ENCODE measurements around the gene POLR3H.

POLR3H gene

DNA sequence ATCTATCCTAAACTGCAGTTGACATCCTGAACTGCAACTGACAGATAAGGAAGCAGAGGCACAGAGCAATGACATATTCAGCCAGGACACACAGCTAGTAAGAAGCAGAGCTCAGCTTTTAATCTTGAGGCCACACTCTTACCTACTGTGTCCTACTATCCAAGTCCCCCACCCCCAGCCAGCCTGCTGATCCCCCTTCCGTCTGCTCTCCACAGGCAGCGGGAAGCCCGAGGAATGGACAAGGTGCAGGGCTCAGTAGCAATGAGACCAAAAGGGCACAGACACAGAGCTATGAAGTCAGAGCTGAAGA lies 4.3 kb downstream of the POLR3H start:
- H3K79me2 ChIP-seq (ENCODE audit: insufficient read depth, low read length): peaks cover 55% of the 10 kb centered on the region
- H3K27ac ChIP-seq (ENCODE audit: low read length): no peak overlapping the region
- ATAC-seq (ENCODE audit: insufficient read depth, low read depth) (no peak), DNase-seq (no peak)
- H3K9me3 ChIP-seq (ENCODE audit: insufficient read depth, low read length, severe bottlenecking): no peaks in the 10 kb centered on the region
- H3K27me3 ChIP-seq (ENCODE audit: insufficient read depth, low read length, poor library complexity): no peaks in the 10 kb centered on the region
- peaks cover 39% of the 10 kb centered on the region for H3K36me3 ChIP-seq (ENCODE audit: insufficient read depth, low read length)
- H3K4me3 ChIP-seq (ENCODE audit: low read depth in 1 of 2, low read length in 2 of 2): no peak overlapping the region
- no peak overlapping the region for H3K4me2 ChIP-seq (ENCODE audit: insufficient read depth, low read length)
- peaks cover 37% of the 10 kb centered on the region for H3K4me1 ChIP-seq (ENCODE audit: insufficient read depth, low read length)
- no peak overlapping the region for H2AFZ ChIP-seq (ENCODE audit: low read depth, low read length)
- H3K9ac ChIP-seq (ENCODE audit: low read depth, low read length): no peak overlapping the region
- TF ChIP-seq, protein P1, sequence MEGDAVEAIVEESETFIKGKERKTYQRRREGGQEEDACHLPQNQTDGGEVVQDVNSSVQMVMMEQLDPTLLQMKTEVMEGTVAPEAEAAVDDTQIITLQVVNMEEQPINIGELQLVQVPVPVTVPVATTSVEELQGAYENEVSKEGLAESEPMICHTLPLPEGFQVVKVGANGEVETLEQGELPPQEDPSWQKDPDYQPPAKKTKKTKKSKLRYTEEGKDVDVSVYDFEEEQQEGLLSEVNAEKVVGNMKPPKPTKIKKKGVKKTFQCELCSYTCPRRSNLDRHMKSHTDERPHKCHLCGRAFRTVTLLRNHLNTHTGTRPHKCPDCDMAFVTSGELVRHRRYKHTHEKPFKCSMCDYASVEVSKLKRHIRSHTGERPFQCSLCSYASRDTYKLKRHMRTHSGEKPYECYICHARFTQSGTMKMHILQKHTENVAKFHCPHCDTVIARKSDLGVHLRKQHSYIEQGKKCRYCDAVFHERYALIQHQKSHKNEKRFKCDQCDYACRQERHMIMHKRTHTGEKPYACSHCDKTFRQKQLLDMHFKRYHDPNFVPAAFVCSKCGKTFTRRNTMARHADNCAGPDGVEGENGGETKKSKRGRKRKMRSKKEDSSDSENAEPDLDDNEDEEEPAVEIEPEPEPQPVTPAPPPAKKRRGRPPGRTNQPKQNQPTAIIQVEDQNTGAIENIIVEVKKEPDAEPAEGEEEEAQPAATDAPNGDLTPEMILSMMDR (IDR thresholded peaks at IDR 0.05; ENCODE audit: borderline replicate concordance, extremely low read depth, low read length, poor library complexity, severe bottlenecking): no peak
- no peak for TF ChIP-seq EZH2 (IDR thresholded peaks at IDR 0.05; ENCODE audit: borderline replicate concordance, low read depth, low read length, severe bottlenecking)
- peaks cover 42% of the 10 kb centered on the region; the same call in 1 of the 2 replicates for H4K20me1 ChIP-seq (ENCODE audit: insufficient read depth, low read length)

DNA sequence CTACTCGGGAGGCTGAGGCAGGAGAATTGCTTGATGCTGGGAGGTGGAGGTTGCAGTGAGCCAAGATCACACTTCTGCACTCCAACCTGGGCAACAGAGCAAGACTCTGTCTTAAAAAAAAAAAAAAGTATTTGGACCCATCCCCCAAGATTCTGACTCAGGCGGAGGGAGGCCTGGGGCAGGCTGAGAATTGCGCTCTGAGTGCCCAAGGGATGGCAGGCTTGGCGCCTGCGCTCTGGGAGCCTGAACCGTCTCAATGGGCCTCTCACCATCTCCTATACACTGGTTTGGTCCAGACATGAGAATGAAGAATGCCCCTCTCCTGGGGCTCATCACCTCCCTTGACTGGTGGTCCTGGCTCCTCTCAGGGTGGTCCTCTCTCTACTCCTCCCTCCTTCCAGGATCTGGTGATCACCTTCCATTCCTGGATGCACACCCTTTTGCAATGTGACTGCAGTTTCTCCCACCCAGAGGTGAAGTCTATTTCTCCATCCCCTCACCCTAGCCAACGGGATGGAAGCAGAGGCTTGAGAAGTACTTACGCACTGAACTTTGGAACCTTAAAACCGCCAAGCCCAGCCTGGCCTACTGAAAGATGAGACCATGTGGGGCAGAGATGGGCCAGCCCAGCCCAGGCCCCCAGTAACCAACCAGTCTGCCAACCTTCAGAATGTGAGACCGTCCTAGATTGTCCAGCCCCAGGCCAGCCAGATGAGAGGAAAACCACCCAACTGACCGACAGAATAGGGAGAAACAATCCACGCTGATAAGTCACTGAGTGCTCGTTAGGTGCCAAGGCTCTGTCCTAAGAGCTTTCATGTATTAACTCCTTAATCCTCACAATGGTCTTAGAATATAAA lies 4.9 kb downstream of the POLR3H start:
- H3K27me3 ChIP-seq (ENCODE audit: insufficient read depth, low read length, poor library complexity): no peaks in the 10 kb centered on the region
- H3K4me1 ChIP-seq (ENCODE audit: insufficient read depth, low read length): peaks cover 32% of the 10 kb centered on the region
- peaks cover 44% of the 10 kb centered on the region for H3K36me3 ChIP-seq (ENCODE audit: insufficient read depth, low read length)
- H4K20me1 ChIP-seq (ENCODE audit: insufficient read depth, low read length): peaks cover 42% of the 10 kb centered on the region; the same call in 1 of the 2 replicates
- no peak overlapping the region for H3K4me2 ChIP-seq (ENCODE audit: insufficient read depth, low read length)
- TF ChIP-seq, protein P1 (IDR thresholded peaks at IDR 0.05; ENCODE audit: borderline replicate concordance, extremely low read depth, low read length, poor library complexity, severe bottlenecking): no peak
- TF ChIP-seq EZH2 (IDR thresholded peaks at IDR 0.05; ENCODE audit: borderline replicate concordance, low read depth, low read length, severe bottlenecking): no peak
- DNase-seq (no peak), ATAC-seq (ENCODE audit: insufficient read depth, low read depth) (no peak)
- peaks cover 55% of the 10 kb centered on the region for H3K79me2 ChIP-seq (ENCODE audit: insufficient read depth, low read length)
- H3K27ac ChIP-seq (ENCODE audit: low read length): no peak overlapping the region
- H3K9ac ChIP-seq (ENCODE audit: low read depth, low read length): no peak overlapping the region
- no peaks in the 10 kb centered on the region for H3K9me3 ChIP-seq (ENCODE audit: insufficient read depth, low read length, severe bottlenecking)
- H2AFZ ChIP-seq (ENCODE audit: low read depth, low read length): no peak overlapping the region
- no peak overlapping the region for H3K4me3 ChIP-seq (ENCODE audit: low read depth in 1 of 2, low read length in 2 of 2)

DNA sequence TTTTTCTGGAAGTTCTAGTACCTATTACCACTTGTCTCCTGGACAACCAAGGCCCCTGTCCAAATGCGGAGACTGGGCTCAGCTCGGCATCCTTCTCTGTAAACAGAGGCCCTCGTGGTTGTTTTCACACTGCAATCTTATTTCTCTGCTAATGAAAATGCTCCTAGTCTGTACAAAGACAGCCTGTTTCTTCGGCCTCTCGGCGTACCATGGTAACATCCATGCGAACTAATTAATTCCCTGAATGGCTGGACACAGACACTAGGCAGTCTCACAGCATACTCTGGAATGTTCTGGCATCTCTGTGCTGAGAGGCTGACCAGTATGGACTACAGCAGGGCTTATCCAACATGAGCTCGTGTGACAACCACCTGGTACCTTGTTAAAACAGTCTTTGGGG lies 5.7 kb downstream of the POLR3H start:
- peaks cover 45% of the 10 kb centered on the region; the same call in 1 of the 2 replicates for H4K20me1 ChIP-seq (ENCODE audit: insufficient read depth, low read length)
- ATAC-seq (ENCODE audit: insufficient read depth, low read depth) (no peak), DNase-seq (no peak)
- peaks cover 47% of the 10 kb centered on the region for H3K36me3 ChIP-seq (ENCODE audit: insufficient read depth, low read length)
- H3K4me3 ChIP-seq (ENCODE audit: low read depth in 1 of 2, low read length in 2 of 2): no peak overlapping the region
- H2AFZ ChIP-seq (ENCODE audit: low read depth, low read length): no peak overlapping the region
- H3K9ac ChIP-seq (ENCODE audit: low read depth, low read length): no peak overlapping the region
- TF ChIP-seq, protein P1 (IDR thresholded peaks at IDR 0.05; ENCODE audit: borderline replicate concordance, extremely low read depth, low read length, poor library complexity, severe bottlenecking): no peak
- TF ChIP-seq EZH2 (IDR thresholded peaks at IDR 0.05; ENCODE audit: borderline replicate concordance, low read depth, low read length, severe bottlenecking): no peak
- H3K27ac ChIP-seq (ENCODE audit: low read length): no peak overlapping the region
- no peak overlapping the region for H3K4me2 ChIP-seq (ENCODE audit: insufficient read depth, low read length)
- H3K27me3 ChIP-seq (ENCODE audit: insufficient read depth, low read length, poor library complexity): no peaks in the 10 kb centered on the region
- H3K9me3 ChIP-seq (ENCODE audit: insufficient read depth, low read length, severe bottlenecking): no peaks in the 10 kb centered on the region
- H3K4me1 ChIP-seq (ENCODE audit: insufficient read depth, low read length): peaks cover 32% of the 10 kb centered on the region
- H3K79me2 ChIP-seq (ENCODE audit: insufficient read depth, low read length): peaks cover 49% of the 10 kb centered on the region

All from DND-41 (cell line).